GM23338 (cell line): ENCODE results near the gene NPDC1. TPM values are rescaled to one million over a fixed set of nuclear protein-coding genes. Genes with fewer than 3 reads are reported as not detected.

Source experiments
- ATAC-seq: fragments of 200-7000 bp; cut with Tn5 transposase; 3 replicates; pipeline ENCODE4 v1.9.1; 2020
- DNase-seq: peaks from one replicate; pipeline ENCODE4 v3.0.0-alpha.2; 2015; ENCODE audit warnings: low spot score
- H2AFZ ChIP-seq: fragments of 200-600 bp; sonication (generic); 2 replicates; pipeline ENCODE4 v1.8.0; 2016; ENCODE audit warnings: antibody characterized with exemption, mild to moderate bottlenecking, moderate library complexity
- H3F3A ChIP-seq: fragments of 200-600 bp; sonication (generic); replicated peaks from 2 replicates; pipeline ENCODE4 v1.8.0; 2017; ENCODE audit warnings: antibody characterized with exemption, mixed run types, low read depth
- H3K27ac ChIP-seq: fragments of 200-600 bp; sonication (generic); 2 replicates; pipeline ENCODE4 v1.6.1; 2016; ENCODE audit warnings: low read depth
- H3K27me3 ChIP-seq: fragments of 200-600 bp; sonication (generic); 2 replicates; pipeline ENCODE4 v1.8.0; 2016; ENCODE audit warnings: mild to moderate bottlenecking, mixed run types, moderate library complexity; ENCODE audit not compliant: insufficient read depth
- H3K36me3 ChIP-seq: fragments of 200-600 bp; sonication (generic); 2 replicates; pipeline ENCODE4 v1.8.0; 2016; ENCODE audit warnings: mild to moderate bottlenecking; ENCODE audit not compliant: insufficient read depth
- H3K4me1 ChIP-seq: fragments of 200-600 bp; sonication (generic); 2 replicates; pipeline ENCODE4 v1.8.0; 2016; ENCODE audit warnings: mild to moderate bottlenecking, moderate library complexity; ENCODE audit not compliant: insufficient read depth
- H3K4me2 ChIP-seq: fragments of 200-600 bp; sonication (generic); 2 replicates; pipeline ENCODE4 v1.7.1; 2017; ENCODE audit warnings: mixed run types
- H3K4me3 ChIP-seq: fragments of 200-600 bp; sonication (generic); 2 replicates; pipeline ENCODE4 v1.6.1; 2016; ENCODE audit warnings: mixed run types
- H3K79me2 ChIP-seq: fragments of 200-600 bp; sonication (generic); replicated peaks from 2 replicates; pipeline ENCODE4 v1.8.0; 2017; ENCODE audit warnings: mild to moderate bottlenecking; ENCODE audit not compliant: insufficient read depth
- H3K9me2 ChIP-seq: fragments of 200-600 bp; sonication (generic); 2 replicates; pipeline ENCODE4 v1.8.0; 2017; ENCODE audit not compliant: insufficient read depth
- H4K20me1 ChIP-seq: fragments of 200-600 bp; sonication (generic); replicated peaks from 2 replicates; pipeline ENCODE4 v1.8.0; 2017; ENCODE audit warnings: mild to moderate bottlenecking; ENCODE audit not compliant: insufficient read depth
- H3K27ac Mint-ChIP-seq: 2 replicates; pipeline ENCODE4 v1.8.0; 2020; ENCODE audit warnings: inconsistent platforms, mild to moderate bottlenecking, moderate library complexity, mixed read lengths
- H3K27me3 Mint-ChIP-seq: 3 replicates; pipeline ENCODE4 v1.8.0; 2022; ENCODE audit warnings: low read depth, mild to moderate bottlenecking, moderate library complexity, mixed read lengths, inconsistent platforms; ENCODE audit not compliant: insufficient read depth, poor library complexity
- H3K36me3 Mint-ChIP-seq: 3 replicates; pipeline ENCODE4 v1.8.0; 2021; ENCODE audit warnings: low read depth, mild to moderate bottlenecking, inconsistent platforms, moderate library complexity, mixed read lengths
- H3K4me1 Mint-ChIP-seq: 3 replicates; pipeline ENCODE4 v1.8.0; 2020; ENCODE audit warnings: mild to moderate bottlenecking, inconsistent platforms, mixed read lengths
- H3K4me3 Mint-ChIP-seq: 3 replicates; pipeline ENCODE4 v1.8.0; 2021; ENCODE audit warnings: moderate library complexity, mild to moderate bottlenecking, inconsistent platforms, mixed read lengths
- H3K9me3 Mint-ChIP-seq: 3 replicates; pipeline ENCODE4 v1.8.0; 2020; ENCODE audit warnings: moderate library complexity, mild to moderate bottlenecking, inconsistent platforms, mixed read lengths
- CREB1 ChIP-seq: fragments of 250-450 bp; sonication (Bioruptor Pico); IDR thresholded peaks from 2 replicates; pipeline ENCODE4 v1.5.0; 2020; ENCODE audit warnings: low read depth, mild to moderate bottlenecking, moderate library complexity
- CTCF ChIP-seq, 2 experiments: fragments of 200-600 bp in 1 of 2; sonication (generic) in 1 of 2; conservative IDR thresholded peaks; 2 replicates each; pipeline versions ENCODE4 v1.5.1 to v1.6.1; 2016 to 2017; ENCODE audit warnings: antibody characterized with exemption in 2 of 2, low read depth in 2 of 2, mild to moderate bottlenecking in 2 of 2, moderate library complexity in 1 of 2
- ETS1 ChIP-seq: IDR thresholded peaks from 2 replicates; pipeline ENCODE4 v1.6.1; 2016; ENCODE audit warnings: antibody characterized with exemption
- EZH2 ChIP-seq: fragments of 200-600 bp; sonication (generic); IDR thresholded peaks from one replicate; pipeline ENCODE4 v1.8.0; 2017; ENCODE audit warnings: antibody characterized with exemption, mild to moderate bottlenecking, low read depth; ENCODE audit not compliant: unreplicated experiment
- EZH2phosphoT487 ChIP-seq: fragments of 200-600 bp; sonication (generic); IDR thresholded peaks from one replicate; pipeline ENCODE4 v1.8.1; 2018; ENCODE audit warnings: antibody characterized with exemption; ENCODE audit not compliant: unreplicated experiment
- JUNB ChIP-seq: IDR thresholded peaks from one replicate; pipeline ENCODE4 v1.6.1; 2016; ENCODE audit warnings: antibody characterized with exemption; ENCODE audit not compliant: unreplicated experiment
- NANOG ChIP-seq: IDR thresholded peaks from 2 replicates; pipeline ENCODE4 v1.6.1; 2016; ENCODE audit warnings: antibody characterized with exemption, borderline replicate concordance
- POLR2AphosphoS5 ChIP-seq: IDR thresholded peaks from 2 replicates; pipeline ENCODE4 v1.6.1; 2016; ENCODE audit warnings: antibody characterized with exemption, low read depth
- REST ChIP-seq: IDR thresholded peaks from one replicate; pipeline ENCODE4 v1.6.1; 2018; ENCODE audit warnings: antibody characterized with exemption; ENCODE audit not compliant: unreplicated experiment
- STAT1 ChIP-seq: IDR thresholded peaks from one replicate; pipeline ENCODE4 v1.6.1; 2016; ENCODE audit warnings: antibody characterized with exemption; ENCODE audit not compliant: unreplicated experiment
- ZNF114 ChIP-seq: fragments of 250-450 bp; sonication (Bioruptor Pico); IDR thresholded peaks from 2 replicates; pipeline ENCODE4 v1.5.0; 2020; ENCODE audit warnings: mild to moderate bottlenecking, moderate library complexity
- ZNF331 ChIP-seq: fragments of 250-450 bp; sonication (Bioruptor Pico); IDR thresholded peaks from 2 replicates; pipeline ENCODE4 v1.5.0; 2020; ENCODE audit warnings: low read depth, mild to moderate bottlenecking, moderate library complexity
- ZNF462 ChIP-seq: fragments of 250-450 bp; sonication (Bioruptor Pico); IDR thresholded peaks from 2 replicates; pipeline ENCODE4 v1.5.0; 2020; ENCODE audit warnings: mild to moderate bottlenecking, moderate library complexity
- polyA plus RNA-seq: library from polyadenylated mRNA; unstranded; fragments of >200 nt; fragmentation: Nextera tagmentation; extraction: Ambion mirVana; gene quantifications from 2 replicates; pipeline ENCODE4 v1.2.1, GENCODE V29; 2016
- total RNA-seq: library from RNA; depleted of rRNA; stranded (reverse); fragments of >200 nt; shearing (Covaris generic); gene quantifications from 2 replicates; pipeline ENCODE4 v1.2.3, GENCODE V29; 2014

NPDC1 gene
- total and polyA plus RNA-seq, 2 experiments from 2014 or later, result 34.3 to 35.5 TPM

- no peak for TF ChIP-seq ZNF462 (CRISPR knock-in tag)
- TF ChIP-seq CREB1 (CRISPR knock-in tag), result no peak
- no peak for TF ChIP-seq POLR2AphosphoS5
- TF ChIP-seq ZNF114 (CRISPR knock-in tag), result no peak
- no peak for TF ChIP-seq EZH2phosphoT487
- no peak for TF ChIP-seq REST
- TF ChIP-seq EZH2, result no peak
- no peak for TF ChIP-seq NANOG
- TF ChIP-seq ETS1, result no peak
- no peak for TF ChIP-seq ZNF331 (CRISPR knock-in tag)
- TF ChIP-seq STAT1, result no peak
- TF ChIP-seq CTCF (conservative IDR thresholded peaks at IDR 0.05; ENCODE audit: low read depth in 2 of 2), result no peak
- TF ChIP-seq JUNB, result no peak
- H3K9me3 Mint-ChIP-seq, result no peaks in the 10 kb centered on the region
- peaks cover 14% of the 10 kb centered on the region for H3K27me3 Mint-ChIP-seq
- H3K9me2 ChIP-seq, result no peaks in the 10 kb centered on the region
- no peak overlapping the region for H3K4me3 Mint-ChIP-seq
- no peaks in the 10 kb centered on the region for H3K79me2 ChIP-seq
- no peak overlapping the region for H3K4me3 ChIP-seq
- H3K36me3 ChIP-seq, result no peaks in the 10 kb centered on the region
- DNase-seq (no peak), ATAC-seq (no peak)
- peaks cover under 1% of the 10 kb centered on the region; the same call in 1 of the 2 replicates for H3K27me3 ChIP-seq
- no peaks in the 10 kb centered on the region for H4K20me1 ChIP-seq
- 0 out of 3 replicates have a peak, but pooled peaks cover 2% of the 10 kb centered on the region for H3K36me3 Mint-ChIP-seq
- 0 out of 2 replicates have a peak, but pooled peaks cover 3% of the 10 kb centered on the region for H3F3A ChIP-seq
- no peak overlapping the region for H3K27ac Mint-ChIP-seq
- no peak overlapping the region for H3K4me2 ChIP-seq
- peaks cover 4% of the 10 kb centered on the region; the same call in 1 of the 2 replicates for H3K4me1 ChIP-seq
- H3K4me1 Mint-ChIP-seq, result no peaks in the 10 kb centered on the region; the same call in 2 of the 3 replicates
- no peak overlapping the region for H3K27ac ChIP-seq
- no peak overlapping the region for H2AFZ ChIP-seq
Measured at GRCh38 chr9:137021568-137021978, 24.4 kb downstream of the NPDC1 start.
